ENCODE results near the gene CPNE5. TPM values are rescaled to one million over a fixed set of nuclear protein-coding genes. Genes with fewer than 3 reads are reported as not detected.

Gene CPNE5
- total RNA-seq, 1 experiment from 2014 or later = not detected

GRCh38 chr6:36754582-36755434, 84.4 kb downstream of the CPNE5 start:
- DNase-seq = no peak
- Mint-ChIP-seq H3K27me3 (ENCODE audit: insufficient read depth, unreplicated experiment) (no peaks in the 10 kb centered on the region), H3K4me1 (ENCODE audit: low read depth, unreplicated experiment) (peaks cover 13% of the 10 kb centered on the region), H3K36me3 (ENCODE audit: insufficient read depth, unreplicated experiment) (no peaks in the 10 kb centered on the region), H3K9me3 (ENCODE audit: unreplicated experiment) (no peaks in the 10 kb centered on the region), H3K4me3 (ENCODE audit: unreplicated experiment) (no peak overlapping the region), H3K27ac (ENCODE audit: unreplicated experiment) (no peak overlapping the region)
- POLR2A ChIA-PET = interaction anchor here (0.5 kb wide), 1 partner anchor 155 kb away, joined by 3 read pairs; no protein-coding TSS in a partner anchor
- no peaks in the 10 kb centered on the region for H3K36me3 ChIP-seq (ENCODE audit: control insufficient read depth, insufficient read depth, low read length)
- BruUV-seq (replicated peaks) = no TSS peak
- H3K4me1 ChIP-seq = no peaks in the 10 kb centered on the region
- no peaks in the 10 kb centered on the region for H3K9me3 ChIP-seq
- TF ChIP-seq CTCF (IDR thresholded peaks at IDR 0.05; ENCODE audit: insufficient read depth in 1 of 2, low read depth in 1 of 2, low read length in 1 of 2, severe bottlenecking in 1 of 2, unreplicated experiment in 1 of 2) = no peak
- no peaks in the 10 kb centered on the region for H3K27me3 ChIP-seq (replicated peaks; ENCODE audit: control insufficient read depth, insufficient read depth, low read length)
- H3K4me3 ChIP-seq (ENCODE audit: low read depth, low read length) = no peak overlapping the region
- intact Hi-C loops (cut with micrococcal nuclease; ENCODE audit: unreplicated experiment) = loop anchor here (10.0 kb wide), 1 partner anchor 70 kb away; no protein-coding TSS in a partner anchor
- CTCF ChIA-PET = interaction anchor here (0.8 kb wide), 1 partner anchor 139 kb away, joined by 5 read pairs; no protein-coding TSS in a partner anchor

DNA sequence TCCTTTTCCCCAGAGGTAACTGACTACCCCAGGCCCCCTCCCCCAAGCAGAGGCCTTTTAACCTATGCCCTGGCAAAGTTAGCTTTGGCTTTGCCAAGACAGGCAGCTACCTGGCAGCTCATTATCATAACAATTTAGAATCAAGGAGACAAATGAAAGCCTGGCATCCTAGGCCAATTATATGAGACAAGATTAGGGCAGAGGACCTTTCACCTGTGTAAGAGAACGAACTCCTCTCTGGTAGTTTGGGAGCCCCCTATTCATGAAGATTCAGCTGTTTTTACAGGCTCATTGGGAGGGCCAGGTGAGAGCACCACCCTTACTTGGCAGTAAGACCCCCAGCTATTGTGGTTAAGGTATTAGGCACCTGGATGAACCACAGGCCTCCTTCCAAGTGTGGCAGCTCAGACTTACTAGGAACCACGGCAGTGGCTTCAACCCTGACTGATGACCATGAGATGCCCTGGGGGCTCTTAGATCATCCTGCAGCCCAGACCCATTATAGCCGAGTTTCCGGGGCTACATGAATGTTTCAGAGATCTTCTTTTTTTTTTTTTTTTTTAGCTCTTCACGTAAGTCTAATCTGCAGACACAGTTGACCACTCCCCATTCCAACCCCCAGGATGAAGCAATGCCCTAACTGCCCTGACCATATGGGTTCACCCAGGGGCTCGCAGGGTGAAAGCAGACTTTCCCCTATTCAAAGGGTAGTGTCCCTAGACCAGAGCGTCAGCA, 85.4 kb downstream of the CPNE5 start:
- H3K4me3 Mint-ChIP-seq (ENCODE audit: unreplicated experiment) = no peak overlapping the region
- CTCF ChIA-PET = interaction anchor here (0.6 kb wide), 2 partner anchors 98 to 150 kb away, joined by 3 read pairs; no protein-coding TSS in a partner anchor

More for the DNA sequence above, 85.4 kb downstream of the CPNE5 start:
- Mint-ChIP-seq H3K36me3 (ENCODE audit: insufficient read depth, unreplicated experiment) (no peaks in the 10 kb centered on the region), H3K27me3 (ENCODE audit: insufficient read depth, unreplicated experiment) (no peaks in the 10 kb centered on the region), H3K4me1 (ENCODE audit: low read depth, unreplicated experiment) (peaks cover 6% of the 10 kb centered on the region), H3K9me3 (ENCODE audit: unreplicated experiment) (no peaks in the 10 kb centered on the region), H3K27ac (ENCODE audit: unreplicated experiment) (no peak overlapping the region)
- Histone ChIP-seq H3K9me3 (no peaks in the 10 kb centered on the region), H3K36me3 (ENCODE audit: control insufficient read depth, insufficient read depth, low read length) (no peaks in the 10 kb centered on the region), H3K27me3 (replicated peaks; ENCODE audit: control insufficient read depth, insufficient read depth, low read length) (no peaks in the 10 kb centered on the region), H3K4me3 (ENCODE audit: low read depth, low read length) (no peak overlapping the region), H3K4me1 (no peaks in the 10 kb centered on the region)
- TF ChIP-seq CTCF (IDR thresholded peaks at IDR 0.05; ENCODE audit: insufficient read depth in 1 of 2, low read depth in 1 of 2, low read length in 1 of 2, severe bottlenecking in 1 of 2, unreplicated experiment in 1 of 2) = no peak
- POLR2A ChIA-PET = interaction anchor here (0.5 kb wide), 1 partner anchor 155 kb away, joined by 3 read pairs; no protein-coding TSS in a partner anchor
- intact Hi-C loops (cut with micrococcal nuclease; ENCODE audit: unreplicated experiment) = loop anchor here (10.0 kb wide), 1 partner anchor 69 kb away; no protein-coding TSS in a partner anchor
- BruUV-seq (replicated peaks) = no TSS peak
- no peak for DNase-seq
